ENCODE measurements around the gene NBEAL1. TPM values are rescaled to one million over a fixed set of nuclear protein-coding genes. Genes with fewer than 3 reads are reported as not detected.
"Not testable (repeated sequence)": the region's sequence is repeated elsewhere in the genome, so short reads cannot be mapped to it uniquely, and the experiment has no call there.

Gene NBEAL1
- total RNA-seq, 1 experiment from 2014 or later = 5.6 TPM

DNA sequence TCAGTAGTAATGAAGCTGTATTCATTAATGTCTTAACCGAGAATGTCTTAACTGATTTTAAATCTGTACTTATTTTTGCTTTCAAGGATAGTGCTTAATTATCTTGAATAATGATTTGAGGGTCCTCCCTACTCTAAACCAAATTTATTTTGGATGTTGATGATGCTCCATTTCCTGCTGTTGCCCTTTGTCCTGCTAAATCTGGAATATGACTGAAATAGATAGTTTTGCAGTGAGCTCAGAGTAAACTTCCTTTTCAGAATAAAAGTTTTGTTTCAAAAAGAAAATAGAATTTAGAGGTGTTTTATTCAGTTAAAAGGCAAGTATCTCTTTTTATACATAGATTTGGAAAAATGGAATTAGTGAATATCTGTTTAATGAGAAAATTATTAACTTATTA, 8.1 kb downstream of the NBEAL1 start:
- Histone ChIP-seq H3K4me3 (ENCODE audit: insufficient read depth, low read depth, low read length) (no peak overlapping the region), H3K27me3 (ENCODE audit: control insufficient read depth, insufficient read depth, low read length) (no peaks in the 10 kb centered on the region), H3K36me3 (replicated peaks; ENCODE audit: control insufficient read depth, insufficient read depth, low read length) (no peaks in the 10 kb centered on the region)
- no peak for DNase-seq

DNA sequence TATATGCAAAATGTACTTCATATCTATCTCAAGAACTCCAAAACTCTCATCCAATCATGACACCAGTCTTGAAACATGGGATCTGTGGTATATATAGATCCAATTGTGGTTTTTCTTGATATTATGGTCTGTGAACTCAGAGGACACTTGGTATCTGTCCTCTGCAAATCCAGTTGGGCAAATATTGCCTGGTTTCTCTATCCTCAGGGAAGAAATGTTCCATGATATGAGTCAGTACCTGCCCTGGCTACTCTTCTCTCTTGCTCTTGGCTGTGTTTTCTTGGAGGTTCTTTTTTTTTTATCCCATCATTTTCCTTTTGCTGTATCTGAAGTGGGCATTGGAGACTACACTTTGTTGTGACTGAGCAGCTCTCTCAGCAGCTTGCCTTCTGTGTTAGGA, 10.9 kb downstream of the NBEAL1 start:
- H3K4me3 ChIP-seq (ENCODE audit: insufficient read depth, low read depth, low read length) = no peak overlapping the region
- H3K36me3 ChIP-seq (replicated peaks; ENCODE audit: control insufficient read depth, insufficient read depth, low read length) = no peaks in the 10 kb centered on the region
- H3K27me3 ChIP-seq (ENCODE audit: control insufficient read depth, insufficient read depth, low read length) = no peaks in the 10 kb centered on the region
- no peak for DNase-seq

DNA sequence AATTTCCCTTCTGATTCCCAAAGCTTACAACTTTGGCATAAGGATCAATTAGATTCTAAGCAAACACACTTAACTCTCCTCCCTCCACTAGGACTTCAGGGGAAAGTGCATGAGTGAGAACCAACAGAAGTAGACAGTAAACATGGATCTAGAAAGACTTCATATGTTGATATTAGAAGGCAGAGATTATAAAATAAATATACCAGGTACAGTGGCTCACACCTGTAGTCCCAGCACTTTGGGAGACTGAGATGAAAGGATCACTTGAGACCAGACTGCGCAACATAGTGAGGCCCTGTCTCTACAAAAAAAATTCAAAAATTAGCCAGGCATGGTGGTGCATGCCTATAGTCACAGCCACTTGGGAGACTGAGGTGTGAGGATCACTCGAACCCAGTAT, 15.9 kb downstream of the NBEAL1 start:
- Histone ChIP-seq H3K36me3 (replicated peaks; ENCODE audit: control insufficient read depth, insufficient read depth, low read length) (no peaks in the 10 kb centered on the region), H3K27me3 (ENCODE audit: control insufficient read depth, insufficient read depth, low read length) (no peaks in the 10 kb centered on the region), H3K4me3 (ENCODE audit: insufficient read depth, low read depth, low read length) (no peak overlapping the region)
- DNase-seq = no peak

DNA sequence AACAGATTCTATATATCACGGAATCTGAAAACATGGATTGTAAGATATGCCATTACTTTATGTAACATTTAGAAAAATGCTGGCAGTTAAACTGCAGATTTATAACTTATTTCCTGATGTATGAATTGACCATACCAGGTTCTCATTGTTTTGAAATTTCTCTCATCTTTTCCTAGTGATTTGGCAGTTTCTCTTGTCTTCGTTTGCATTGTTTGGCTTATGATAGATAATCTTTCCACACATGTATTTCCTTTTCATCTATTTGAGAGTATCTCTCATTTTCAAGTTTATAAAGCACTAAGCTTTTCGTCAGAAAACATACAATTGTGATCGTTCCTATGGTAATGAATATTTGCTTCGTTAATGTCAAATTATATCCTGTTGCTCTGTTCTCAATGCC, 16.3 kb downstream of the NBEAL1 start:
- no peaks in the 10 kb centered on the region for H3K36me3 ChIP-seq (replicated peaks; ENCODE audit: control insufficient read depth, insufficient read depth, low read length)
- DNase-seq = no peak
- no peak overlapping the region for H3K4me3 ChIP-seq (ENCODE audit: insufficient read depth, low read depth, low read length)
- H3K27me3 ChIP-seq (ENCODE audit: control insufficient read depth, insufficient read depth, low read length) = no peaks in the 10 kb centered on the region

DNA sequence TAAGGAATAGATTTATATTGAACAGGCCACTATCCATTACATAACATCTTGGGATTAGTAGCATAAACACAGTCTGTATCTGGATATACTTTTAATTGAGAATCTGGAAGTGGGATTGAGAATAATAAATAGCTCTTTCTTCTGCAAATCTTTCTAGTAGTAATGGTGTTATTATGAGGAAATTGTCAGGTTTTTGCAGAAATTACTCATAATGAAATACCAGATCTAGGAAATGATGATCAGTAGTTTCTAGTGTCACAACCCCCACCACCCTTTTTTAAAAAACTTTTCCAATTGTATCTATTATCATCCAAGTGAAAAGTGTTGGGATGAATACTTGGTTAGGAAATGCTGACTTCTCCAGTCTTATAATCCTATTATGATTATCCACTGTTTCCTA, 18.7 kb downstream of the NBEAL1 start:
- H3K36me3 ChIP-seq (replicated peaks; ENCODE audit: control insufficient read depth, insufficient read depth, low read length) = no peaks in the 10 kb centered on the region
- H3K27me3 ChIP-seq (ENCODE audit: control insufficient read depth, insufficient read depth, low read length) = no peaks in the 10 kb centered on the region
- DNase-seq = no peak
- H3K4me3 ChIP-seq (ENCODE audit: insufficient read depth, low read depth, low read length) = no peak overlapping the region

DNA sequence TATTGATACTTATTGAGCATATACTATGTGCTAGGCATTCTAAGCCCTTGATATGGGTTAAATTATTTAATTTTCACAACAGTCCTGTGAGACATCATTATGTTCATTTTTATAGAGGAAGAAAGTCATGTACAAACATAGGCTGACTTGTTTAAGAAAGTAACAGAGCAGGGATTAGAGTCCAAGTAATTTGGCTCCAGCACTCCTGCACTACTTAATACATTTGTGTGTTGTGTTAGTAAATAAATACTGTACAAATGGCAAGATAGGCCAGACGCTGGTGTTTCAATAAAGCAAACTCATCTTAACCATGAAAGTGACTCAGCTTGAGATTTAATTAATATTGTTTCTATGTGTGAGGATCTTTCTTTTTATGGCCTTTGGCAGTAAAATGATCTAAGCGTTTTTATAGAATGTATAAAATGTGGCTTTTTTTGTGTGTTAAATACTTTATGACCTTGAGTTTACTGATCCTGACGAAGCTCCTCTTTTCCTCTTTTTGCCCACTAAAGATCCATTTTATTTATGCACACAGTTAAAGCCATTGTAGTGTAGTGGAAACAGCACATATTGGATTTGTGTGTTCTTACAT, 21.3 kb downstream of the NBEAL1 start:
- no peak for DNase-seq
- Histone ChIP-seq H3K4me3 (ENCODE audit: insufficient read depth, low read depth, low read length) (no peak overlapping the region), H3K27me3 (ENCODE audit: control insufficient read depth, insufficient read depth, low read length) (no peaks in the 10 kb centered on the region), H3K36me3 (replicated peaks; ENCODE audit: control insufficient read depth, insufficient read depth, low read length) (no peaks in the 10 kb centered on the region)

DNA sequence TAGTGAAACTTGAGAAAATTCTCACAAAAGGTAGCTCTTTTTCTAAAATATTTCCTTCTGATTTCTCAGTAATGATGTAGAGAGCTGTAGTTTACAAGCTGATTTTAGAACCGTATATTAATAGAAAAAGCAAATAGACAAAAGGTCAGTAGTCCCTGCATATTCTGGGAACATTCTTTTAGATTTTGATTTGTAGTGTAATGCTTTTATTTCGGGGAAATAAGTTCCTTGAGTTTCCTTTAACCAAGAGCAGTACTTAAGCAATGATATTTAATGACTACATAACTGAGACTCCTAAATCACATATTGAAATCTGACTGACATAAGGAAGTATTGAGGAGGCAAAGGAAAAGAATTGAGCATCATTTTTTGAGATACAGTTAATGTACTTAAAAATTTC, 22.4 kb downstream of the NBEAL1 start:
- no peaks in the 10 kb centered on the region for H3K27me3 ChIP-seq (ENCODE audit: control insufficient read depth, insufficient read depth, low read length)

DNA sequence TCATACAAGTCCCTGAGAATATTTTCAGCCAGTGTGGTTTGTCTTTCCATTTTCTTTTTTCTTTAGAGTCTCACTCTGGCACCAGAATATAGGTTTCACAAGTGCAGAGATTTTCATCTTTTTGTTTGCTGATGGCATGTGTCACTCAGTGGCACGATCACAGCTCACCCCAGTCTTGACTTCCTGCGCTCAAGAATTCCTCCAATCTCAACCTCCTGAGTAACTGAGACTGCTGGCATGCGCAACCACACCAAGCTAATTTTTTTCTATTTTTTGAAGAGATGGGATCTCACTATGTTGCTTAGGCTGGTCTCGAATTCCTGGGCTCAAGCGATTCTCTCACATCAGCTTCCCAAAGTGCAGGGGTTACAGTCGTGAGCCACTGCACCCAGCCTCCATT, 23.9 kb downstream of the NBEAL1 start:
- no peak for DNase-seq
- Histone ChIP-seq H3K36me3 (replicated peaks; ENCODE audit: control insufficient read depth, insufficient read depth, low read length) (no peaks in the 10 kb centered on the region), H3K4me3 (ENCODE audit: insufficient read depth, low read depth, low read length) (no peak overlapping the region), H3K27me3 (ENCODE audit: control insufficient read depth, insufficient read depth, low read length) (no peaks in the 10 kb centered on the region)

More for the DNA sequence above, 22.4 kb downstream of the NBEAL1 start:
- no peaks in the 10 kb centered on the region for H3K36me3 ChIP-seq (replicated peaks; ENCODE audit: control insufficient read depth, insufficient read depth, low read length)
- no peak overlapping the region for H3K4me3 ChIP-seq (ENCODE audit: insufficient read depth, low read depth, low read length)
- DNase-seq = no peak

DNA sequence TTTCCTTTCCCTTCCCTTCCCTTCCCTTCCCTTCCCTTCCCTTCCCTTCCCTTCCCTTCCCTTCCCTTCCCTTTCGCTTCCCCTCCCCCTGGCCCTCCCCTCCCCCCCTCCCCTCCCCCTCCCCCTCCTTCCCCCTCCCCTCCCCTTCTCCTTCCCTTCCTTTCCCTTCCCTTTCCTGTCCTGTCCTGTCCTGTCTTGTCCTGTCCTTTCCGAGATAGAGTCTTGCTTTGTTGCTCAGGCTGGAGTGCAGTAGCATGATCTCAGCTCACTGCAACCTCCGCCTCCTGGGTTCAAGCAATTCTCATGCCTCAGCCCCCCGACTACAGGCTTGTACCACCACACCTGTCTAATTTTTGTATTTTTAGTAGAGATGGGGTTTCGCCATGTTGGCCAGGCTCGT, 24.5 kb downstream of the NBEAL1 start:
- not testable (repeated sequence) for DNase-seq; H3K36me3 ChIP-seq (replicated peaks; ENCODE audit: control insufficient read depth, insufficient read depth, low read length)

DNA sequence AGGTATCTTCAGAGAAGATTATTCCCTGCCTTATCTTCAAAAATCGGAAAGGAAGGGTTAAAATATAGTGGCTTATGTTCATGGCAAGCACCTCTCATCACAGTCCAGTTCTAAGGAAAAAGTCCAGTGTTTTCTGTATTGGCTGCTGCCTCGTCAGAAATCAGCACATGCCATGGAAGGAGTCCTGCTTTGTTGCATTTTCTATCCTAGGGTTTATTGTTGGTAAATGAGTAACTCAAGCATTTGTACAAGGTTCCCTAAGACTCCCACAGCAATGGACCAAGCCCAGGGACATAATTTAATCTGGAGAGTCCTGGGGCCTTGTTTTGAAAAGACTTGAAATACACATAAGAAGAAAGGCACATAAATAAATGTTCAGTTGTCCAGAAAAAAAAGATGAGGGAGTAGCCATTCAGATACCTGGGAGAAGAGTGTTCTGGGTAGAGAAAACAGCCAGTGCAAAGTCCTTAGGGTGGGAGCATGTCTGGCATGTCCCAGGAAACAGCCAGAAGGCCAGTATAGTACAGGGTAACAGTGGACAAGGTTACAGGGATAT, 26.4 kb downstream of the NBEAL1 start:
- H3K36me3 ChIP-seq (replicated peaks; ENCODE audit: control insufficient read depth, insufficient read depth, low read length) = no peaks in the 10 kb centered on the region
- H3K4me3 ChIP-seq (ENCODE audit: insufficient read depth, low read depth, low read length) = no peak overlapping the region
- no peaks in the 10 kb centered on the region for H3K27me3 ChIP-seq (ENCODE audit: control insufficient read depth, insufficient read depth, low read length)
- DNase-seq = no peak

More for the DNA sequence above, 24.5 kb downstream of the NBEAL1 start:
- H3K4me3 ChIP-seq (ENCODE audit: insufficient read depth, low read depth, low read length); H3K27me3 ChIP-seq (ENCODE audit: control insufficient read depth, insufficient read depth, low read length): not testable (repeated sequence)

DNA sequence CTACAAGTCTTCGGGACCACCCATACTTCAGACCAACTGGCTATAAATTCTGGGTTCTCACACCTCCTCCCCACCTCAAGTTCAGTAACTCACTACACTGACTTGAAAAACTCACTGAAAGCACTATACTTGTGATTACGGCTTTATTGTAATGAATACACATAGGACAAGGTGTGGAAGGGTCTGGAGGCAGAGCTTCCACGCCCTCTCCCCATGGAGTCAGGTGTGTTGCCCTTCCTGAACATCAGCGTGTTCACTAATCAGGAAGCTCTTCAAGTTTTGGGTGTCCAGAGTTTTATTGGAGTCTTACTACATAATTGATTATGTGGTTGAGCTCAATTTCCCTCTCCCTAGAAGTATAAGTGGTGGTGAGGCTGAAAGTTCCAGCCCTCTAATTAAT, 27.5 kb downstream of the NBEAL1 start:
- Histone ChIP-seq H3K36me3 (replicated peaks; ENCODE audit: control insufficient read depth, insufficient read depth, low read length) (no peaks in the 10 kb centered on the region), H3K4me3 (ENCODE audit: insufficient read depth, low read depth, low read length) (no peak overlapping the region), H3K27me3 (ENCODE audit: control insufficient read depth, insufficient read depth, low read length) (no peaks in the 10 kb centered on the region)
- DNase-seq = no peak

DNA sequence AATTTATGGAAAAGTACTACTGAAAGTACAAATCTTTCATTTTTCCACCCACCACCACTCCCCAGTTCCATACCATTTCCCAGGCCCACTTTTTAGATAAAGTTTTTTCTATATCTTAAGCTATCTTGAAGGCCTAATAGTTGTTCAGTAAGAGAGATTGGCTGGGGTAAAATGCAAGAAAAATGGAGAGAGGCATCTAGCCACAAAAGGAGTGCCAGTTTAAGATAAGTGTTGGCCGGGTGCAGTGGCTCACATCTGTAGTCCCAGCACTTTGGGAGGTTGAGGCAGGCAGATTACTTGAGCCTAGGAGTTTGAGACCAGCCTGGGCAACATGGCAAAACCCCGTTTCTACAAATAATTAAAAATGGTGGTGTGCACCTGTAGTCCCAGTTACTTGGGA, 28.6 kb downstream of the NBEAL1 start:
- no peaks in the 10 kb centered on the region for H3K27me3 ChIP-seq (ENCODE audit: control insufficient read depth, insufficient read depth, low read length)
- DNase-seq = no peak
- no peak overlapping the region for H3K4me3 ChIP-seq (ENCODE audit: insufficient read depth, low read depth, low read length)
- no peaks in the 10 kb centered on the region for H3K36me3 ChIP-seq (replicated peaks; ENCODE audit: control insufficient read depth, insufficient read depth, low read length)

DNA sequence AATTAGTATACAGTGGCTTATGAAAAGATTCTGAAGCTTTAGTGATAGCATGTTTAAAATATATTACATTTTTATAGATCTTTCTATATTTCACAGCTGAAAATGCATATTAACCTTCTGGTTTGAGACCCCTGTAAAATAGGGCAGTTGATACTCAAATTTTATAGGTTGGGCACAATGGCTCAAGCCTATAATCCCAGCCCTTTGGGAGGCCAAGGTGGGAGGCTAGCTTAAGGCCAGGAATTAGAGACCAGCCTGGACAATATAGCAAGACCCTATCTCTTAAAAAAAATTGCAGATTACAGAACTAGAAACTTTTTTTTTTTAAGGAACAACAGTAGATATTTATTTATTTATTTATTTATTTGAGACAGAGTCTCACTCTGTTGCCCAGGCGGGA, 31.2 kb downstream of the NBEAL1 start:
- Histone ChIP-seq H3K36me3 (replicated peaks; ENCODE audit: control insufficient read depth, insufficient read depth, low read length) (no peaks in the 10 kb centered on the region), H3K4me3 (ENCODE audit: insufficient read depth, low read depth, low read length) (no peak overlapping the region), H3K27me3 (ENCODE audit: control insufficient read depth, insufficient read depth, low read length) (no peaks in the 10 kb centered on the region)
- DNase-seq = no peak

DNA sequence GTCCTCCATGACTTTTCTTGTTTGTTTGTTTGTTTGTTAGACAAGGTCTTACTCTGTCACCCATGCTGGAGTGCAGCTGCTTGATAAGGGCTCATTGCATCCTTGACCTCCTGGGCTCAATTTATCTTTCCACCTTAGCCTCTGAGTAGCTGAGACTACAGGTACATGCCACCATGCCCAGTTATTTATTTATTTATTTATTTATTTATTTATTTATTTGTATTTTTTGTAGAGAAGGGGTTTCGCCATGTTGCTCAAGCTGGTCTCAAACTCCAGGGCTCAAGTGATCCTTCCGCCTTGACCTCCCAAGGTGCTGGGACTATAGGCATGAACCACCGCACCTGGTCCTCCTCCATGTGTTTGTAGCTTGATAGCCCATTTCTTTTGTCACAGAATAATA, 37.9 kb downstream of the NBEAL1 start:
- H3K36me3 ChIP-seq (replicated peaks; ENCODE audit: control insufficient read depth, insufficient read depth, low read length) = no peaks in the 10 kb centered on the region
- H3K4me3 ChIP-seq (ENCODE audit: insufficient read depth, low read depth, low read length) = no peak overlapping the region
- no peak for DNase-seq
- no peaks in the 10 kb centered on the region for H3K27me3 ChIP-seq (ENCODE audit: control insufficient read depth, insufficient read depth, low read length)

DNA sequence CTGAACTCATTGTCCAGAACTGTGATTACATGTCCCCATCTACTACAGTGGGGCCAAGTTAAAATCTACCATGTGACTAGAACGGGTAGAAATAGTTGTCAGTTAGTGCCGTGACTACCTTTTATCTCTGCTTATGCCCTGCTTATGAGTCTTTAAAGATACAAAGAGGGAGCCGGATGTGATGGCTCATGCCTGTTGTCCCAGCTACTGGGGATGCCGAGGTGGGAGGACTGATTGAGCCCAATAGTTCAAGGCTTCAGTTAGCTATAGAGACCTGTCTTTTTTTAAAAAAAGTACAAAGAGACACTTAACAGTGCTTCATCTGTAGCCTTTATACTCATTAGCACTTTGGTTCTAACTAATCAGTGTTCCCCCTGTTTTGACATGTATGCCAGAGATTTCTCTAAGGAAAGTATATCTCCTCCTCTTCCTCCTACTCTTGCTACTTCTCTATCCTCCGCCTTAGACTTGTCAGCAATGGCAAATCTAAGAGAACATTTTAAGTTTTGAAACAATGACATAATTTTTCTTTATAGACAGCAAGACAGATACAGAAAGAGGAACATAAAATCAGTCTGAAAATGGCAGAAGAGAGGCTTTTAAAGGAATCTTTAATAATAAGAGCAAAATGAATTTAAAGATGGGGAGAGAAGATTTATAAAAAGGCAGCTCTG, 45.0 kb downstream of the NBEAL1 start:
- H3K4me3 ChIP-seq (ENCODE audit: insufficient read depth, low read depth, low read length) = no peak overlapping the region
- H3K27me3 ChIP-seq (ENCODE audit: control insufficient read depth, insufficient read depth, low read length) = no peaks in the 10 kb centered on the region
- DNase-seq = no peak
- no peaks in the 10 kb centered on the region; the same call in 1 of the 2 replicates for H3K36me3 ChIP-seq (replicated peaks; ENCODE audit: control insufficient read depth, insufficient read depth, low read length)
